ENCODE results near the gene PHF13. TPM values are rescaled to one million over a fixed set of nuclear protein-coding genes. Genes with fewer than 3 reads are reported as not detected.
A peak's percentile ranks its signal among the peaks of the same experiment; 100 is the strongest.

PHF13 gene
- total and polyA plus RNA-seq, 9 of the 15 experiments (the other 6 are each of a cell fraction or from before 2014, with no cell fraction given), result 1.8 to 36.1 (median 11.7) TPM

DNA sequence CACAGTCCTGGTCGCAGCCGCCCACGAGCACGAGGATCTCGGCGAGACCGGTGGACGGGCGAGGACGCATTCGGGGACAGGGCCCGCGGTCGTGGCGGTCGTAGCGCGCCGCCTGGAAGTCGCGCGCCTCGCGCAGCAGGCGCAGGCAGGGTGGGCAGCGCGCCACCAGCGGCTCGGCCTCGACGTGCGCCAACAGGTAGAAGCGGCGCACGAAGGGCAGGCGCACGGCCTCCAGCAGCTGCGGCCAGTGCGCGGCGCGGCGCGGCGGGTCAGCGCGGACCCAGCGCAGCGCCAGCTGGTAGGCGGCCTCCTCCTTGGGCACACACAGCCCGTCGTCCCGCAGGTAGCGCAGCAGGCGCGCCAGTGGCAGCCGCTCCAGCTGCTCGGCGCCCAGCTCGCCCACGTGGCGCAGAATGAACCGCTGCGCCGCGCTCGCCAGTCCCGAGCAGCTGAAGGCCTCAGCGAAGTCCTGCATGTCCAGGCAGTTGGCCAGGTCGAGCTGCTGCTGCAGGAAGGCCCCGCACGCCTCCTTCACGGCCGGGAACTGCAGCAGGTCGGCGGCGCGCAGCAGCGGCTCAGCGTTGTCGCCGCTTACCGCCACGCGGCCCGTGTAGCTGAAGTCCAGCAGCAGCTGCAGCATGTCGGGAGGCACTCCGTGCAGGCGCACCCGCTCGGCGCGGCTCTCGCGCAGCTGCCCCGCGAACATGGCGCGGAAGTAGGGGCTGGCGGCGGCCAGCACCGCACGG, 11.4 kb upstream of the PHF13 start (continued):
- TF ChIP-seq CREBBP (IDR thresholded peaks at IDR 0.05; ENCODE audit: low read depth, low read length) (no peak), RNF219 (CRISPR knock-in tag; IDR thresholded peaks at IDR 0.05) (no peak), DEAF1 (CRISPR knock-in tag; IDR thresholded peaks at IDR 0.05) (no peak), FIP1L1 (IDR thresholded peaks at IDR 0.05; ENCODE audit: low read depth, low read length, poor library complexity, severe bottlenecking) (peak; percentile 87), ELF4 (CRISPR knock-in tag; IDR thresholded peaks at IDR 0.05) (no peak), ERF (CRISPR knock-in tag; IDR thresholded peaks at IDR 0.05) (0 out of 2 replicates have a peak, but pooled peaks have one; percentile 77), RFX7 (CRISPR knock-in tag; IDR thresholded peaks at IDR 0.05) (no peak), C11orf30 (IDR thresholded peaks at IDR 0.05; ENCODE audit: low read depth) (no peak), NFE2 (IDR thresholded peaks at IDR 0.05; ENCODE audit: low read depth) (no peak), PTTG1 (tag; IDR thresholded peaks at IDR 0.05; ENCODE audit: low read depth) (no peak), SMAD1 (IDR thresholded peaks at IDR 0.05; ENCODE audit: low read depth, low read length, partially characterized antibody) (no peak), HMGN3 (IDR thresholded peaks at IDR 0.05; ENCODE audit: borderline replicate concordance, extremely low read depth, insufficient read length, low read depth, low read length) (peak; percentile 20), ZKSCAN1 (IDR thresholded peaks at IDR 0.05; ENCODE audit: low read depth, low read length) (no peak), NRF1 (conservative IDR thresholded peaks at IDR 0.05 in 1 of 2, IDR thresholded peaks at IDR 0.05 in 1 of 2) (peak; percentile 83 to 85), ZNF316 (IDR thresholded peaks at IDR 0.05) (no peak), NCOA2 (IDR thresholded peaks at IDR 0.05; ENCODE audit: partially characterized antibody in 2 of 2) (no peak), SMARCE1 (IDR thresholded peaks at IDR 0.05) (no peak), CAMTA2 (CRISPR knock-in tag; conservative IDR thresholded peaks at IDR 0.05) (peak; percentile 23; the same call in 1 of the 2 replicates), HLTF (IDR thresholded peaks at IDR 0.05) (no peak)
- TF ChIP-seq, protein P1, sequence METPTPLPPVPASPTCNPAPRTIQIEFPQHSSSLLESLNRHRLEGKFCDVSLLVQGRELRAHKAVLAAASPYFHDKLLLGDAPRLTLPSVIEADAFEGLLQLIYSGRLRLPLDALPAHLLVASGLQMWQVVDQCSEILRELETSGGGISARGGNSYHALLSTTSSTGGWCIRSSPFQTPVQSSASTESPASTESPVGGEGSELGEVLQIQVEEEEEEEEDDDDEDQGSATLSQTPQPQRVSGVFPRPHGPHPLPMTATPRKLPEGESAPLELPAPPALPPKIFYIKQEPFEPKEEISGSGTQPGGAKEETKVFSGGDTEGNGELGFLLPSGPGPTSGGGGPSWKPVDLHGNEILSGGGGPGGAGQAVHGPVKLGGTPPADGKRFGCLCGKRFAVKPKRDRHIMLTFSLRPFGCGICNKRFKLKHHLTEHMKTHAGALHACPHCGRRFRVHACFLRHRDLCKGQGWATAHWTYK (CRISPR knock-in tag; IDR thresholded peaks at IDR 0.05), result no peak; the same call in none of the 2 replicates
- TF ChIP-seq, protein P2, sequence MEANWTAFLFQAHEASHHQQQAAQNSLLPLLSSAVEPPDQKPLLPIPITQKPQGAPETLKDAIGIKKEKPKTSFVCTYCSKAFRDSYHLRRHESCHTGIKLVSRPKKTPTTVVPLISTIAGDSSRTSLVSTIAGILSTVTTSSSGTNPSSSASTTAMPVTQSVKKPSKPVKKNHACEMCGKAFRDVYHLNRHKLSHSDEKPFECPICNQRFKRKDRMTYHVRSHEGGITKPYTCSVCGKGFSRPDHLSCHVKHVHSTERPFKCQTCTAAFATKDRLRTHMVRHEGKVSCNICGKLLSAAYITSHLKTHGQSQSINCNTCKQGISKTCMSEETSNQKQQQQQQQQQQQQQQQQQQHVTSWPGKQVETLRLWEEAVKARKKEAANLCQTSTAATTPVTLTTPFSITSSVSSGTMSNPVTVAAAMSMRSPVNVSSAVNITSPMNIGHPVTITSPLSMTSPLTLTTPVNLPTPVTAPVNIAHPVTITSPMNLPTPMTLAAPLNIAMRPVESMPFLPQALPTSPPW (CRISPR knock-in tag; IDR thresholded peaks at IDR 0.05), result no peak

Measured in K562 (cell line).